ENCODE data around the gene CDC42SE2. TPM values are rescaled to one million over a fixed set of nuclear protein-coding genes. Genes with fewer than 3 reads are reported as not detected.

The CDC42SE2 gene
- total RNA-seq, 1 experiment from 2014 or later: 23.2 TPM

GRCh38 chr5:131381777-131382176 lies 117.9 kb downstream of the CDC42SE2 start:
- Histone ChIP-seq H3K27me3 (ENCODE audit: insufficient read depth, low read length) (no peaks in the 10 kb centered on the region), H3K79me2 (ENCODE audit: insufficient read depth, low read length) (no peaks in the 10 kb centered on the region), H3K56ac (ENCODE audit: insufficient read length, low read depth, low read length) (no peak overlapping the region), H2BK15ac (ENCODE audit: low read depth, low read length) (no peak overlapping the region), H3K9ac (ENCODE audit: extremely low read depth, insufficient read length, low read length) (no peak overlapping the region), H2AK5ac (ENCODE audit: insufficient read length, low read length) (no peak overlapping the region), H3K23me2 (ENCODE audit: insufficient read length, low read depth, low read length, poor library complexity, severe bottlenecking) (no peaks in the 10 kb centered on the region), H3T11ph (ENCODE audit: low read length) (no peak overlapping the region), H2BK5ac (ENCODE audit: insufficient read length, low read length) (no peak overlapping the region), H3K4ac (ENCODE audit: low read depth, low read length) (no peak overlapping the region), H4K91ac (ENCODE audit: insufficient read length, low read depth, low read length) (no peak overlapping the region), H3K9me3 (ENCODE audit: control insufficient read depth, low read depth, low read length) (no peaks in the 10 kb centered on the region), H3K79me1 (ENCODE audit: insufficient read depth, low read depth, low read length, poor library complexity, severe bottlenecking) (no peaks in the 10 kb centered on the region), H4K8ac (replicated peaks; ENCODE audit: insufficient read length, low read depth, low read length) (no peak overlapping the region), H3K18ac (ENCODE audit: insufficient read length, low read depth, low read length) (no peak overlapping the region), H3K4me1 (ENCODE audit: insufficient read depth, low read length) (no peaks in the 10 kb centered on the region), H2BK120ac (ENCODE audit: low read depth, low read length, poor library complexity, severe bottlenecking) (no peak overlapping the region), H3K23ac (ENCODE audit: insufficient read length, low read depth, low read length) (no peak overlapping the region), H2AFZ (ENCODE audit: low read length) (no peak overlapping the region), H4K20me1 (ENCODE audit: control insufficient read depth, insufficient read depth, insufficient read length) (no peaks in the 10 kb centered on the region), H3K4me2 (ENCODE audit: insufficient read depth, insufficient read length, low read length) (no peak overlapping the region), H4K5ac (ENCODE audit: insufficient read length, low read depth, low read length) (no peak overlapping the region), H2BK12ac (ENCODE audit: insufficient read length, low read depth, low read length) (no peak overlapping the region), H3K14ac (ENCODE audit: insufficient read depth, low read length) (no peak overlapping the region), H3K27ac (ENCODE audit: insufficient read length, low read depth, low read length) (no peak overlapping the region), H2BK20ac (ENCODE audit: low read depth, low read length, poor library complexity, severe bottlenecking) (no peak overlapping the region)
- TF ChIP-seq CTCF (conservative IDR thresholded peaks at IDR 0.05): no peak
- no CpG with 5 or more reads among the region's 2 CpGs for WGBS (ENCODE audit: extremely low coverage, insufficient read length, low lambda C conversion rate)
- no peak for DNase-seq
- Mint-ChIP-seq H3K27me3 (ENCODE audit: low read depth) (no peaks in the 10 kb centered on the region), H3K9me3 (no peaks in the 10 kb centered on the region), H3K4me3 (no peak overlapping the region), H3K36me3 (ENCODE audit: insufficient read depth in 1 of 3, low read depth in 3 of 3) (no peaks in the 10 kb centered on the region), H3K27ac (no peak overlapping the region), H3K4me1 (peaks cover 9 to 11% of the 10 kb centered on the region in 2 experiments; a peak in 3 of 4 replicates)
